Fibroblast of gingiva (primary cell): ENCODE measurements around the gene CCM2.

ENCODE experiments used
- DNase-seq: peaks from one replicate; pipeline ENCODE4 v3.0.0-alpha.2; 2011; ENCODE audit warnings: low read depth

Gene CCM2

GRCh38 chr7:44969049-44969700 lies 30.8 kb upstream of the CCM2 start:
- no peak for DNase-seq

- no peak for DNase-seq
Observed at GRCh38 chr7:44969701-44970522, 30.1 kb upstream of the CCM2 start.

- DNase-seq, result no peak
Observed at GRCh38 chr7:44970523-44971051, 29.4 kb upstream of the CCM2 start.

- no peak for DNase-seq
Observed at GRCh38 chr7:44971188-44971901, 28.7 kb upstream of the CCM2 start.

- DNase-seq, result no peak
Observed at GRCh38 chr7:44971902-44972441, 28.0 kb upstream of the CCM2 start.

GRCh38 chr7:44972562-44972961 lies 27.4 kb upstream of the CCM2 start:
- DNase-seq, result no peak

GRCh38 chr7:44973610-44974401 lies 26.2 kb upstream of the CCM2 start:
- DNase-seq, result no peak

GRCh38 chr7:44974549-44974948 lies 25.5 kb upstream of the CCM2 start:
- no peak for DNase-seq

- DNase-seq, result no peak
Observed at GRCh38 chr7:44975331-44976039, 24.5 kb upstream of the CCM2 start.

- no peak for DNase-seq
Observed at GRCh38 chr7:44976040-44976745, 23.8 kb upstream of the CCM2 start.

GRCh38 chr7:44976746-44977196 lies 23.2 kb upstream of the CCM2 start:
- no peak for DNase-seq

GRCh38 chr7:44977304-44977958 lies 22.6 kb upstream of the CCM2 start:
- DNase-seq, result no peak

GRCh38 chr7:44977959-44978335 lies 22.1 kb upstream of the CCM2 start:
- DNase-seq, result no peak

- DNase-seq, result no peak
Observed at GRCh38 chr7:44978511-44979366, 21.3 kb upstream of the CCM2 start, which contains the start of gene MYO1G. Gene MYO1G, minus strand, starts transcription at chr7:44979015. Its CDS starts 54 bp downstream, at chr7:44978961.

- no peak for DNase-seq
Observed at GRCh38 chr7:44979481-44980392, 20.3 kb upstream of the CCM2 start.

GRCh38 chr7:44980393-44981034 lies 19.5 kb upstream of the CCM2 start:
- peak; percentile 23 for DNase-seq
